H1 (cell line): ENCODE results near the gene GRM4.

Experiments
- CBX5 ChIP-seq: fragments of 300-800, 300-1000 bp; sonication (generic); IDR thresholded peaks from 2 replicates; pipeline ENCODE4 v1.7.1; 2016; ENCODE audit warnings: antibody characterized with exemption, low read length, low read depth
- CEBPB ChIP-seq: IDR thresholded peaks from 2 replicates; pipeline ENCODE4 v1.6.1; 2012; ENCODE audit warnings: low read depth, low read length
- CTCF ChIP-seq, 3 experiments: IDR thresholded peaks; 1 replicate in 2 of 3; 2 replicates in 1 of 3; pipeline versions ENCODE4 v1.5.1 to v1.6.1; 2011; ENCODE audit warnings: low read length in 3 of 3, mild to moderate bottlenecking in 3 of 3, inconsistent platforms in 2 of 3, low read depth in 1 of 3, moderate library complexity in 1 of 3; ENCODE audit not compliant: insufficient read depth in 1 of 3; ENCODE audit errors: control extremely low read depth in 1 of 3
- EP300 ChIP-seq, 2 experiments: IDR thresholded peaks; 1 replicate in 1 of 2; 2 replicates in 1 of 2; pipeline ENCODE4 v1.6.1; 2011 to 2012; ENCODE audit warnings: low read depth in 2 of 2, low read length in 2 of 2, mild to moderate bottlenecking in 2 of 2, borderline replicate concordance in 1 of 2, inconsistent platforms in 1 of 2, moderate library complexity in 1 of 2
- GABPA ChIP-seq: IDR thresholded peaks from 2 replicates; pipeline ENCODE4 v1.6.1; 2011; ENCODE audit warnings: mild to moderate bottlenecking, low read length, moderate library complexity, borderline replicate concordance; ENCODE audit not compliant: insufficient read depth
- JUND ChIP-seq: IDR thresholded peaks from 2 replicates; pipeline ENCODE4 v1.6.1; 2011; ENCODE audit warnings: mild to moderate bottlenecking, improper control_type of control experiment, low read length
- MAFK ChIP-seq: IDR thresholded peaks from 2 replicates; pipeline ENCODE4 v1.6.1; 2012; ENCODE audit warnings: low read depth, mild to moderate bottlenecking, improper control_type of control experiment, low read length
- MAX ChIP-seq: IDR thresholded peaks from 2 replicates; pipeline ENCODE4 v1.6.1; 2012; ENCODE audit warnings: inconsistent platforms
- POLR2AphosphoS5 ChIP-seq: IDR thresholded peaks from 2 replicates; pipeline ENCODE4 v1.6.1; 2011; ENCODE audit warnings: low read depth, low read length
- RAD21 ChIP-seq, 2 experiments: IDR thresholded peaks in 1 of 2; conservative IDR thresholded peaks in 1 of 2; 2 replicates each; pipeline ENCODE4 v1.6.1; 2011; ENCODE audit warnings: low read depth in 2 of 2, low read length in 2 of 2, improper control_type of control experiment in 1 of 2, inconsistent platforms in 1 of 2, mild to moderate bottlenecking in 1 of 2, moderate library complexity in 1 of 2
- SP2 ChIP-seq: IDR thresholded peaks from 2 replicates; pipeline ENCODE4 v1.6.1; 2012; ENCODE audit warnings: mild to moderate bottlenecking, low read length, inconsistent platforms
- SRF ChIP-seq: IDR thresholded peaks from 2 replicates; pipeline ENCODE4 v1.6.1; 2011; ENCODE audit warnings: mild to moderate bottlenecking, low read depth, low read length, moderate library complexity
- YY1 ChIP-seq: IDR thresholded peaks from 2 replicates; pipeline ENCODE4 v1.6.1; 2011; ENCODE audit warnings: low read depth, mild to moderate bottlenecking, low read length
- ZNF274 ChIP-seq: IDR thresholded peaks from 2 replicates; pipeline ENCODE4 v1.7.0; 2012; ENCODE audit warnings: low read length, borderline replicate concordance; ENCODE audit errors: extremely low read depth

- TF ChIP-seq CTCF (IDR thresholded peaks at IDR 0.05; ENCODE audit: control extremely low read depth in 1 of 3, insufficient read depth in 1 of 3, low read depth in 1 of 3, low read length in 3 of 3) (no peak), ZNF274 (no peak), JUND (no peak), GABPA (no peak), SP2 (no peak), EP300 (IDR thresholded peaks at IDR 0.05; ENCODE audit: borderline replicate concordance in 1 of 2, low read depth in 2 of 2, low read length in 2 of 2) (no peak), RAD21 (IDR thresholded peaks at IDR 0.05 in 1 of 2, conservative IDR thresholded peaks at IDR 0.05 in 1 of 2; ENCODE audit: low read depth in 2 of 2, low read length in 2 of 2) (no peak), YY1 (no peak), SRF (no peak), CEBPB (no peak), CBX5 (no peak), POLR2AphosphoS5 (no peak), MAX (no peak), MAFK (no peak)
Measured at GRCh38 chr6:34052918-34053608, 92.8 kb downstream of the GRM4 start.
